Gastroesophageal sphincter (tissue), 3 donors: ENCODE measurements around the gene MS4A2.
"Not testable (repeated sequence)": the region's sequence is repeated elsewhere in the genome, so short reads cannot be mapped to it uniquely, and the experiment has no call there.

Source experiments
- CTCF ChIP-seq, 4 experiments: fragments of 200-600 bp in 2 of 4; fragments of 450-650 bp in 2 of 4; sonication (generic) in 1 of 4; IDR thresholded peaks; one replicate each; pipeline ENCODE4 v1.5.1; 2017 to 2019; ENCODE audit warnings: antibody characterized with exemption in 4 of 4, mild to moderate bottlenecking in 2 of 4, moderate library complexity in 2 of 4
- POLR2A ChIP-seq, 2 donors: fragments of 450-650 bp; IDR thresholded peaks; one replicate each; pipeline ENCODE4 v1.6.1; 2017; ENCODE audit warnings: antibody characterized with exemption in 2 of 2, mild to moderate bottlenecking in 2 of 2, moderate library complexity in 1 of 2

GRCh38 chr11:60050422-60050821, 38.0 kb upstream of the MS4A2 start:
- not testable (repeated sequence) for TF ChIP-seq CTCF, POLR2A (IDR thresholded peaks at IDR 0.05)
